GM12891 (cell line): ENCODE results near the gene SMIM44.

Experiments used
- PAX5 ChIP-seq: IDR thresholded peaks from 2 replicates; pipeline ENCODE4 v1.6.1; 2011; ENCODE audit warnings: low read length, moderate library complexity, mild to moderate bottlenecking; ENCODE audit not compliant: insufficient read depth, severe bottlenecking
- POLR2A ChIP-seq: IDR thresholded peaks from 2 replicates; pipeline ENCODE4 v1.6.1; 2011; ENCODE audit warnings: low read depth, low read length, control low read depth
- POLR2AphosphoS5 ChIP-seq: IDR thresholded peaks from 2 replicates; pipeline ENCODE4 v1.6.1; 2011; ENCODE audit warnings: low read depth, low read length, control low read depth
- POU2F2 ChIP-seq: IDR thresholded peaks from 2 replicates; pipeline ENCODE4 v1.6.1; 2011; ENCODE audit warnings: low read depth, mild to moderate bottlenecking, control low read depth, low read length, moderate library complexity
- SPI1 ChIP-seq: IDR thresholded peaks from 2 replicates; pipeline ENCODE4 v1.6.1; 2011; ENCODE audit warnings: low read depth, low read length, control low read depth
- TAF1 ChIP-seq: IDR thresholded peaks from 2 replicates; pipeline ENCODE4 v1.6.1; 2011; ENCODE audit warnings: low read depth, low read length, control low read depth

DNA sequence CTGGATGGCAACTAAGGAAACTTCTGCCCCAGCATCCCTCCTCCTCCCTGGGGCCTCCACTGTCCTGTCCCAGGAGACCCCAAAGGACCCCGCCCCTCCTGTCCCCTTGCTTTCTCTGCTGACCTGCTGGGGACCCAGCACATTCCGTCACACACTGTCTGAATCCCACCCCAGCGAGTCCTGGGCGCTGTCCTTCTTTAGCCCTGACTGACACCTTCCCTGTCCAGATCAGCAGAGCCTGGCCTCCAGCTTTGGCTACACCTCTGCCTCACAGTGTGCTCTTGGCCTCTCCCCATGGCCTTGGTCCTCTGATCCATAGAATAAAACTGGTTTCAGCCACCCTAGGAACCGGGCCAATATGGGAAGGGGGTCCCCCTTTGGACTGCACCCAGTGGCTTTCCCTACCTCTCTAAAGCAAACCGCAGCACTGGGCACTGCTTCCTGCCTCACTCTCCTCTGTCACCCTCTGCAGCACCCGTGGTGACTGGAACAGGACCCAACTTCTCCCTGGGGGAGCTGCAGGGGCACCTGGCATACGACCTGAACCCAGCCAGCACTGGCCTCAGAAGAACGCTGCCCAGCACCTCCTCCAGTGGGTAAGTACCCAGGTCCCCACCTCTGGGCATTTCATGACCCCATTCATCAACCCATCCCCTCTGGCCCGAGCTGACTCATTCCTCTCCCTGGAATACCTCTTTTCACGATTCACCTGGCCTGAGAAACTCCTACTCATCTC lies 49.3 kb downstream of the SMIM44 start:
- TF ChIP-seq POLR2A: no peak
- no peak for TF ChIP-seq TAF1
- TF ChIP-seq POLR2AphosphoS5: no peak
- TF ChIP-seq POU2F2: no peak
- no peak for TF ChIP-seq PAX5
- no peak for TF ChIP-seq SPI1
